ENCODE data around the gene INPP5D. TPM values are rescaled to one million over a fixed set of nuclear protein-coding genes. Genes with fewer than 3 reads are reported as not detected.
A peak's percentile ranks its signal among the peaks of the same experiment; 100 is the strongest.

INPP5D gene
- total and polyA plus RNA-seq, 4 donors = 11.4 to 22.6 (median 17.4) TPM

- no peaks in the 10 kb centered on the region for H3K36me3 ChIP-seq (ENCODE audit: control insufficient read depth, insufficient read depth, low read length)
- 93% methylated on average over 2 of the region's 9 CpGs for WGBS (ENCODE audit: insufficient coverage)
- H3K27ac ChIP-seq (ENCODE audit: low read depth, low read length) = no peak overlapping the region
- peaks cover 15% of the 10 kb centered on the region for H3K4me1 ChIP-seq (ENCODE audit: control insufficient read depth, insufficient read depth, low read length)
- no peaks in the 10 kb centered on the region for H3K27me3 ChIP-seq (ENCODE audit: control insufficient read depth, insufficient read depth, low read length)
- no peak overlapping the region for H3K4me3 ChIP-seq (ENCODE audit: low read depth, low read length)
- no peak for DNase-seq (ENCODE audit: low read depth in 4 of 6, low spot score in 6 of 6)
- no peaks in the 10 kb centered on the region for H3K9me3 ChIP-seq (ENCODE audit: control insufficient read depth, insufficient read depth, low read length)
Measured at GRCh38 chr2:233081232-233081730, 21.1 kb downstream of the INPP5D start.

GRCh38 chr2:233081731-233082221, 21.6 kb downstream of the INPP5D start:
- Histone ChIP-seq H3K4me3 (ENCODE audit: low read depth, low read length) (no peak overlapping the region), H3K4me1 (ENCODE audit: control insufficient read depth, insufficient read depth, low read length) (peaks cover 15% of the 10 kb centered on the region), H3K36me3 (ENCODE audit: control insufficient read depth, insufficient read depth, low read length) (no peaks in the 10 kb centered on the region), H3K27ac (ENCODE audit: low read depth, low read length) (peak overlapping the region; percentile 75), H3K27me3 (ENCODE audit: control insufficient read depth, insufficient read depth, low read length) (no peaks in the 10 kb centered on the region), H3K9me3 (ENCODE audit: control insufficient read depth, insufficient read depth, low read length) (no peaks in the 10 kb centered on the region)
- WGBS (ENCODE audit: insufficient coverage) = 92% methylated on average over 10 of the region's 13 CpGs
- DNase-seq (ENCODE audit: low read depth in 4 of 6, low spot score in 6 of 6) = no peak

GRCh38 chr2:233082222-233082930, 22.2 kb downstream of the INPP5D start:
- Histone ChIP-seq H3K36me3 (ENCODE audit: control insufficient read depth, insufficient read depth, low read length) (no peaks in the 10 kb centered on the region), H3K4me1 (ENCODE audit: control insufficient read depth, insufficient read depth, low read length) (peaks cover 15% of the 10 kb centered on the region), H3K27ac (ENCODE audit: low read depth, low read length) (peak overlapping the region; percentile 75), H3K9me3 (ENCODE audit: control insufficient read depth, insufficient read depth, low read length) (no peaks in the 10 kb centered on the region), H3K27me3 (ENCODE audit: control insufficient read depth, insufficient read depth, low read length) (no peaks in the 10 kb centered on the region), H3K4me3 (ENCODE audit: low read depth, low read length) (no peak overlapping the region)
- no peak for DNase-seq (ENCODE audit: low read depth in 4 of 6, low spot score in 6 of 6)
- WGBS (ENCODE audit: insufficient coverage) = 65% methylated on average over 8 of the region's 11 CpGs

GRCh38 chr2:233082931-233083755, 23.0 kb downstream of the INPP5D start:
- Histone ChIP-seq H3K27me3 (ENCODE audit: control insufficient read depth, insufficient read depth, low read length) (no peaks in the 10 kb centered on the region), H3K27ac (ENCODE audit: low read depth, low read length) (peak overlapping the region; percentile 75), H3K9me3 (ENCODE audit: control insufficient read depth, insufficient read depth, low read length) (no peaks in the 10 kb centered on the region), H3K36me3 (ENCODE audit: control insufficient read depth, insufficient read depth, low read length) (no peaks in the 10 kb centered on the region), H3K4me3 (ENCODE audit: low read depth, low read length) (no peak overlapping the region), H3K4me1 (ENCODE audit: control insufficient read depth, insufficient read depth, low read length) (peaks cover 15% of the 10 kb centered on the region)
- no peak for DNase-seq (ENCODE audit: low read depth in 4 of 6, low spot score in 6 of 6)
- WGBS (ENCODE audit: insufficient coverage) = 65% methylated on average over 7 of the region's 9 CpGs

GRCh38 chr2:233083782-233084181, 23.6 kb downstream of the INPP5D start:
- DNase-seq (ENCODE audit: low read depth in 4 of 6, low spot score in 6 of 6) = no peak
- Histone ChIP-seq H3K4me3 (ENCODE audit: low read depth, low read length) (no peak overlapping the region), H3K36me3 (ENCODE audit: control insufficient read depth, insufficient read depth, low read length) (no peaks in the 10 kb centered on the region), H3K4me1 (ENCODE audit: control insufficient read depth, insufficient read depth, low read length) (peaks cover 19% of the 10 kb centered on the region), H3K9me3 (ENCODE audit: control insufficient read depth, insufficient read depth, low read length) (no peaks in the 10 kb centered on the region), H3K27me3 (ENCODE audit: control insufficient read depth, insufficient read depth, low read length) (no peaks in the 10 kb centered on the region), H3K27ac (ENCODE audit: low read depth, low read length) (peak overlapping the region; percentile 75)
- WGBS (ENCODE audit: insufficient coverage) = 86% methylated on average over 5 of the region's 8 CpGs

GRCh38 chr2:233084488-233084887, 24.3 kb downstream of the INPP5D start:
- Histone ChIP-seq H3K4me3 (ENCODE audit: low read depth, low read length) (no peak overlapping the region), H3K27ac (ENCODE audit: low read depth, low read length) (peak overlapping the region; percentile 75), H3K36me3 (ENCODE audit: control insufficient read depth, insufficient read depth, low read length) (no peaks in the 10 kb centered on the region), H3K27me3 (ENCODE audit: control insufficient read depth, insufficient read depth, low read length) (no peaks in the 10 kb centered on the region), H3K9me3 (ENCODE audit: control insufficient read depth, insufficient read depth, low read length) (no peaks in the 10 kb centered on the region), H3K4me1 (ENCODE audit: control insufficient read depth, insufficient read depth, low read length) (peaks cover 17% of the 10 kb centered on the region)
- 74% methylated on average over 12 of the region's 13 CpGs for WGBS (ENCODE audit: insufficient coverage)
- no peak for DNase-seq (ENCODE audit: low read depth in 4 of 6, low spot score in 6 of 6)

- WGBS (ENCODE audit: insufficient coverage) = 94% methylated on average over 8 of the region's 13 CpGs
- Histone ChIP-seq H3K4me1 (ENCODE audit: control insufficient read depth, insufficient read depth, low read length) (peaks cover 15% of the 10 kb centered on the region), H3K27me3 (ENCODE audit: control insufficient read depth, insufficient read depth, low read length) (no peaks in the 10 kb centered on the region), H3K36me3 (ENCODE audit: control insufficient read depth, insufficient read depth, low read length) (no peaks in the 10 kb centered on the region), H3K4me3 (ENCODE audit: low read depth, low read length) (no peak overlapping the region), H3K27ac (ENCODE audit: low read depth, low read length) (peak overlapping the region; percentile 57), H3K9me3 (ENCODE audit: control insufficient read depth, insufficient read depth, low read length) (no peaks in the 10 kb centered on the region)
- no peak for DNase-seq (ENCODE audit: low read depth in 4 of 6, low spot score in 6 of 6)
Measured at GRCh38 chr2:233085037-233085838, 25.1 kb downstream of the INPP5D start.

- H3K27me3 ChIP-seq (ENCODE audit: control insufficient read depth, insufficient read depth, low read length) = no peaks in the 10 kb centered on the region
- H3K4me3 ChIP-seq (ENCODE audit: low read depth, low read length) = no peak overlapping the region
- H3K36me3 ChIP-seq (ENCODE audit: control insufficient read depth, insufficient read depth, low read length) = no peaks in the 10 kb centered on the region
- H3K9me3 ChIP-seq (ENCODE audit: control insufficient read depth, insufficient read depth, low read length) = no peaks in the 10 kb centered on the region
- no CpG with 5 or more reads among the region's 2 CpGs for WGBS (ENCODE audit: insufficient coverage)
- peaks cover 15% of the 10 kb centered on the region for H3K4me1 ChIP-seq (ENCODE audit: control insufficient read depth, insufficient read depth, low read length)
- no peak for DNase-seq (ENCODE audit: low read depth in 4 of 6, low spot score in 6 of 6)
- peak overlapping the region; percentile 47 for H3K27ac ChIP-seq (ENCODE audit: low read depth, low read length)
Measured at GRCh38 chr2:233085839-233086150, 25.7 kb downstream of the INPP5D start.

GRCh38 chr2:233087713-233088112, 27.6 kb downstream of the INPP5D start:
- DNase-seq (ENCODE audit: low read depth in 4 of 6, low spot score in 6 of 6) = no peak
- Histone ChIP-seq H3K9me3 (ENCODE audit: control insufficient read depth, insufficient read depth, low read length) (no peaks in the 10 kb centered on the region), H3K27me3 (ENCODE audit: control insufficient read depth, insufficient read depth, low read length) (no peaks in the 10 kb centered on the region), H3K4me1 (ENCODE audit: control insufficient read depth, insufficient read depth, low read length) (peaks cover 14% of the 10 kb centered on the region), H3K36me3 (ENCODE audit: control insufficient read depth, insufficient read depth, low read length) (no peaks in the 10 kb centered on the region), H3K4me3 (ENCODE audit: low read depth, low read length) (no peak overlapping the region), H3K27ac (ENCODE audit: low read depth, low read length) (no peak overlapping the region)
- WGBS (ENCODE audit: insufficient coverage) = 100% methylated on average over 6 of the region's 7 CpGs
